ENCODE data around the gene FERMT3. TPM values are rescaled to one million over a fixed set of nuclear protein-coding genes. Genes with fewer than 3 reads are reported as not detected.

Gene FERMT3
- total RNA-seq, 1 donor from 2014 or later = 24.3 TPM

- no peak for DNase-seq (ENCODE audit: extremely low spot score in 2 of 2)
- intact Hi-C loops (cut with DNase I) = no loop called here
- Histone ChIP-seq H3K27me3 (no peaks in the 10 kb centered on the region), H3K4me1 (peaks cover 67% of the 10 kb centered on the region), H3K9me3 (no peaks in the 10 kb centered on the region), H3K4me3 (no peak overlapping the region), H3K27ac (no peak overlapping the region), H3K36me3 (peaks cover 0 to 9% of the 10 kb centered on the region in 2 donors)
- TF ChIP-seq POLR2AphosphoS5 (IDR thresholded peaks at IDR 0.05; ENCODE audit: insufficient read depth in 1 of 2, low read depth in 1 of 2) = no peak
- TF ChIP-seq CTCF (IDR thresholded peaks at IDR 0.05) = no peak
Observed at GRCh38 chr11:64232967-64233315, 26.4 kb downstream of the FERMT3 start.

- Histone ChIP-seq H3K27ac (peak within 1 kb of the TSS; percentile 94), H3K36me3 (peaks cover 0 to 18% of the 10 kb centered on the region in 2 donors), H3K4me1 (peaks cover 65% of the 10 kb centered on the region), H3K27me3 (no peaks in the 10 kb centered on the region), H3K9me3 (no peaks in the 10 kb centered on the region), H3K4me3 (peak within 1 kb of the TSS; percentile 62 to 94)
- DNase-seq (ENCODE audit: extremely low spot score in 2 of 2) = no peak
- intact Hi-C loops (cut with DNase I) = no loop called here
- TF ChIP-seq POLR2AphosphoS5 (IDR thresholded peaks at IDR 0.05; ENCODE audit: insufficient read depth in 1 of 2, low read depth in 1 of 2) (peak in 1 of 2 donors; percentile 88), POLR2A (IDR thresholded peaks at IDR 0.05) (peak in 1 of 2 donors; percentile 43), CTCF (IDR thresholded peaks at IDR 0.05) (no peak)
Observed at GRCh38 chr11:64233913-64234586, 27.5 kb downstream of the FERMT3 start, which contains the start of gene VEGFB. TSS of gene VEGFB (plus strand) at chr11:64234584. CDS start at chr11:64234834, 250 bp downstream.

- Histone ChIP-seq H3K4me1 (peaks cover 61% of the 10 kb centered on the region), H3K4me3 (peak overlapping the region; percentile 62 to 94), H3K9me3 (no peaks in the 10 kb centered on the region), H3K36me3 (peaks cover 0 to 18% of the 10 kb centered on the region in 2 donors), H3K27me3 (no peaks in the 10 kb centered on the region), H3K27ac (peak overlapping the region; percentile 94)
- TF ChIP-seq CTCF (IDR thresholded peaks at IDR 0.05) (no peak), POLR2A (IDR thresholded peaks at IDR 0.05) (peak in 1 of 2 donors; percentile 20), POLR2AphosphoS5 (IDR thresholded peaks at IDR 0.05; ENCODE audit: insufficient read depth in 1 of 2, low read depth in 1 of 2) (peak in 1 of 2 donors; percentile 39)
- intact Hi-C loops (cut with DNase I) = loop anchor here (5.0 kb wide), 1 partner anchor 72 kb away; the partner anchor contains the start of gene ESRRA
- DNase-seq (ENCODE audit: extremely low spot score in 2 of 2) = no peak
Observed at GRCh38 chr11:64234647-64235379, 28.3 kb downstream of the FERMT3 start.

GRCh38 chr11:64235437-64236161, 29.1 kb downstream of the FERMT3 start:
- no peaks in the 10 kb centered on the region for H3K9me3 ChIP-seq
- peak overlapping the region; percentile 62 to 94 for H3K4me3 ChIP-seq
- peaks cover 0 to 18% of the 10 kb centered on the region in 2 donors for H3K36me3 ChIP-seq
- H3K4me1 ChIP-seq = peaks cover 65% of the 10 kb centered on the region
- H3K27me3 ChIP-seq = no peaks in the 10 kb centered on the region
- H3K27ac ChIP-seq = peak overlapping the region; percentile 94
- TF ChIP-seq POLR2A (IDR thresholded peaks at IDR 0.05) (no peak), CTCF (IDR thresholded peaks at IDR 0.05) (no peak), POLR2AphosphoS5 (IDR thresholded peaks at IDR 0.05; ENCODE audit: insufficient read depth in 1 of 2, low read depth in 1 of 2) (no peak)
- intact Hi-C loops (cut with DNase I) = loop anchor here (5.0 kb wide), 1 partner anchor 72 kb away; the partner anchor contains the start of gene ESRRA
- DNase-seq (ENCODE audit: extremely low spot score in 2 of 2) = no peak
